GM12878 (cell line): ENCODE data around the gene TRAF3. TPM values are rescaled to one million over a fixed set of nuclear protein-coding genes. Genes with fewer than 3 reads are reported as not detected.

ENCODE experiments used
- ATAC-seq: fragments of 200-7000 bp; cut with Tn5 transposase; 3 replicates; pipeline ENCODE4 v1.9.1; 2020; ENCODE audit warnings: mild to moderate bottlenecking, moderate library complexity
- BruUV-seq: library from RNA; stranded (reverse); fragments of 400-500 nt; replicated peaks from 2 replicates; lab custom pipeline; 2021; lab: Mats Ljungman, UMichigan
- CTCF ChIA-PET: fragments of 300-600 bp; sonication (Branson Sonifier 250); formaldehyde crosslinking; extraction: SDS; loops from one replicate; lab custom pipeline; 2021; ENCODE audit warnings: inconsistent platforms; lab: Yijun Ruan, JAX
- POLR2A ChIA-PET: fragments of 350-600 bp; formaldehyde crosslinking; extraction: SDS; loops from one replicate; lab custom pipeline; 2021; ENCODE audit warnings: inconsistent platforms; lab: Charles Lee
- RAD21 ChIA-PET: fragments of 300-600 bp; sonication (Branson Sonifier 250); formaldehyde crosslinking; loops from one replicate; lab custom pipeline; 2023; ENCODE audit warnings: antibody characterized with exemption; ENCODE audit not compliant: unreplicated experiment; lab: Charles Lee
- SMC1A ChIA-PET: fragments of 300-600 bp; sonication (Branson Sonifier 250); formaldehyde crosslinking; loops from one replicate; lab custom pipeline; 2023; ENCODE audit not compliant: unreplicated experiment, uncharacterized antibody; lab: Charles Lee
- DNase-seq: peaks from one replicate; pipeline ENCODE4 v3.0.0-alpha.2; 2011; ENCODE audit warnings: low read depth, low spot score
- FAIRE-seq: peaks from 3 replicates; lab custom pipeline; 2011; peaks lifted over from hg19 to GRCh38; lab: Jason Lieb, UNC
- H2AFZ ChIP-seq: 2 replicates; pipeline ENCODE4 v1.6.0; 2011; ENCODE audit warnings: low read depth, low read length, control low read depth; ENCODE audit not compliant: control insufficient read depth
- H3K27ac ChIP-seq: 2 replicates; pipeline ENCODE4 v1.5.1; 2011; ENCODE audit warnings: control low read depth; ENCODE audit not compliant: control insufficient read depth, insufficient read depth
- H3K27me3 ChIP-seq, 2 experiments: replicated peaks in 1 of 2; 2 replicates each; pipeline versions ENCODE4 v1.6.0 to v1.6.1; 2011; ENCODE audit warnings: low read length in 1 of 2; ENCODE audit not compliant: control insufficient read depth in 2 of 2, insufficient read depth in 2 of 2
- H3K36me3 ChIP-seq, 2 experiments: 2 replicates each; pipeline ENCODE4 v1.5.1; 2011; ENCODE audit warnings: low read length in 1 of 2; ENCODE audit not compliant: control insufficient read depth in 2 of 2, insufficient read depth in 2 of 2
- H3K4me1 ChIP-seq: 2 replicates; pipeline ENCODE4 v1.6.1; 2011; ENCODE audit warnings: mild to moderate bottlenecking, low read length, moderate library complexity, mixed read lengths; ENCODE audit not compliant: control insufficient read depth, insufficient read depth
- H3K4me2 ChIP-seq: 2 replicates; pipeline ENCODE4 v1.6.0; 2011; ENCODE audit warnings: control low read depth; ENCODE audit not compliant: control insufficient read depth, insufficient read depth
- H3K4me3 ChIP-seq: fragments of 200-600 bp; sonication (generic); 2 replicates; pipeline ENCODE4 v1.5.1; 2016
- H3K79me2 ChIP-seq: 2 replicates; pipeline ENCODE4 v1.6.0; 2011; ENCODE audit warnings: low read length; ENCODE audit not compliant: control insufficient read depth, insufficient read depth
- H3K9ac ChIP-seq: 2 replicates; pipeline ENCODE4 v1.8.0; 2011; ENCODE audit warnings: low read length, control low read depth, mixed read lengths; ENCODE audit not compliant: control insufficient read depth, insufficient read depth
- H3K9me3 ChIP-seq: replicated peaks from 3 replicates; pipeline ENCODE4 v1.5.1; 2011; ENCODE audit warnings: mild to moderate bottlenecking, low read length; ENCODE audit not compliant: control insufficient read depth, insufficient read depth
- H4K20me1 ChIP-seq: 2 replicates; pipeline ENCODE4 v1.6.0; 2011; ENCODE audit not compliant: control insufficient read depth, insufficient read depth
- BACH1 ChIP-seq: fragments of 450-650 bp; IDR thresholded peaks from 2 replicates; pipeline ENCODE4 v1.6.1; 2017; ENCODE audit warnings: mild to moderate bottlenecking, borderline replicate concordance
- CHD1 ChIP-seq: IDR thresholded peaks from 2 replicates; pipeline ENCODE4 v1.6.1; 2012; ENCODE audit warnings: low read depth, low read length, improper control_type of control experiment
- JUNB ChIP-seq: IDR thresholded peaks from 2 replicates; pipeline ENCODE4 v1.6.1; 2016; ENCODE audit warnings: antibody characterized with exemption, mild to moderate bottlenecking
- MXI1 ChIP-seq: fragments of 150-350 bp; IDR thresholded peaks from 2 replicates; pipeline ENCODE4 v1.6.1; 2011; ENCODE audit warnings: low read depth, mild to moderate bottlenecking, inconsistent platforms, low read length, improper control_type of control experiment
- POLR2A ChIP-seq: IDR thresholded peaks from 2 replicates; pipeline ENCODE4 v1.6.1; 2011; ENCODE audit warnings: low read depth, mild to moderate bottlenecking, low read length
- POU2F2 ChIP-seq: IDR thresholded peaks from 3 replicates; pipeline ENCODE4 v1.6.1; 2011; ENCODE audit warnings: low read depth, mild to moderate bottlenecking, low read length, borderline replicate concordance
- SREBF2 ChIP-seq: IDR thresholded peaks from 2 replicates; pipeline ENCODE4 v1.6.1; 2012; ENCODE audit warnings: mild to moderate bottlenecking, low read length
- ZNF207 ChIP-seq: fragments of 450-650 bp; IDR thresholded peaks from 2 replicates; pipeline ENCODE4 v1.6.1; 2014; ENCODE audit warnings: antibody characterized with exemption, mild to moderate bottlenecking, borderline replicate concordance
- WGBS: methylation state at CpG from one replicate; pipeline ENCODE4 v1.1.6; 2016; ENCODE audit warnings: low lambda C conversion rate; ENCODE audit not compliant: insufficient replicate concordance, insufficient coverage; ENCODE audit errors: missing lambda C conversion rate; 5-methylcytosine and 5-hydroxymethylcytosine counted together
- in situ Hi-C: fragments of 300-500 bp; cut with MboI; formaldehyde crosslinking; loops from 9 replicates; pipeline ENCODE4 v1.14.3; 2018; ENCODE audit warnings: mixed read lengths
- intact Hi-C: fragments of 100-400 bp; cut with micrococcal nuclease; formaldehyde crosslinking; loops from one replicate; pipeline ENCODE4 v1.14.2; 2022; ENCODE audit not compliant: unreplicated experiment
- polyA plus RNA-seq, 11 experiments: library from polyadenylated mRNA; depleted of rRNA in 4 of 11; unstranded in 6 of 11; stranded (reverse) in 5 of 11; fragments of >200 nt; fragmentation: Nextera tagmentation in 4 of 11; fragmentation: Illumina TruSeq in 1 of 11; extraction: Ambion mirVana in 4 of 11; extraction: Trizol in 1 of 11; gene quantifications; 1 replicate in 1 of 11; 2 replicates in 10 of 11; pipeline versions ENCODE4 v1.2.1 to v1.2.3, GENCODE V29; 2011 to 2016; ENCODE audit warnings: inconsistent platforms in 2 of 11, missing spikeins in 2 of 11, low read depth in 1 of 11
- total RNA-seq, 4 experiments: library from RNA; depleted of rRNA in 3 of 4; stranded (reverse); fragments of >200 nt in 3 of 4; fragmentation: Illumina TruSeq in 1 of 4; extraction: Trizol in 1 of 4; gene quantifications; 2 replicates each; pipeline versions ENCODE4 v1.2.1 to v1.2.3, GENCODE V29; 2013 to 2021
- TF ChIP-seq, protein P1 (sequence below): IDR thresholded peaks from 2 replicates; pipeline ENCODE4 v1.6.1; 2011; ENCODE audit warnings: borderline replicate concordance, low read depth, mild to moderate bottlenecking, moderate library complexity, low read length; ENCODE audit not compliant: insufficient read depth, poor library complexity, severe bottlenecking

TRAF3 gene
- total and polyA plus RNA-seq, 10 of the 15 experiments (the other 5 are each of a cell fraction or from before 2014, with no cell fraction given) = 3.0 to 70.1 (median 36.5) TPM

DNA sequence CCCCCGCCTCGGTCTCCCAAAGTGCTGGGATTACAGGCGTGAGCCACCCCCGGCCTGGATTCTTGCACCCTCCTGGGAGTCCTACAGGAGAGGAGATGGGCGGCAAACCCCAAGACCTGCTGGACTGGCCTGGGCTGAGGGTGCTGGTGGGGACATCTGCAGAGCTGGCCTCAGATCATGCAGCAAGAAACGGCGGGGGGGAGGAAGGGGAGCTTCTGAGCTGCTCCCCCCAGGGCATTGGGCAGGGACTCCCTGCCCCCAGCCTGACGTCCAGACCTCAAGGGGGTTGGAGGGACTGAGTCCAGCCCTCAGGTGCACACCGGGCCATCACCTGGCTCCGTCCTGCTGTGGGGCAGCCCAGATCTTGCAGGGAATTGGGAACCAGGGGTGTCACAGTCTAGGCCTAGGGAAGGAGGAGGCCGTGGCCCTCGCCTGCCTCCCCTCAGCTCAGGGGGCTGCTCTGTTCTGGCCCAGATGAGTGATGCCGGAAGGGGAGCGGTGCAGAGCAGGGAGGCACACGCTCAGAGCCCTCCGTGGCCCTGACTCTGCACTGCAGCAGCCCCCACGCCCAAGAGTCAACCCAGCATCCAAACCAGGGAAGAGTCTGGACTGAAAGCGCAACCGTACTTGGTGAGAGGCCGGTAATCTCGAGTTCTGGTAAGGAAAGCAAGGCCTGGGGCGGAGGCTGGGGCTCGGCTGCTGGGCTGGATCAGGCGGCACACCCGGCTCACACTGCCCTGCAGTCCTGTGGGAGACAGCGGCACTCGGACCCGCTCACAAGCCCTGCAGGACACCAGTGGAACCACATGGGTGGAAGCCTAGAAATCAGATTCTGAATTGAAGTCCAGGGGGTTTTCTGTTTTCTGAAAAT lies 136.3 kb downstream of the TRAF3 start:
- TF ChIP-seq ZNF207 (no peak), SREBF2 (no peak), BACH1 (0 out of 2 replicates have a peak, but pooled peaks have one; percentile 51), MXI1 (no peak), JUNB (no peak), POLR2A (peak; percentile 70), CHD1 (no peak), POU2F2 (0 out of 3 replicates have a peak, but pooled peaks have one; percentile 4)
- TF ChIP-seq, protein P1, sequence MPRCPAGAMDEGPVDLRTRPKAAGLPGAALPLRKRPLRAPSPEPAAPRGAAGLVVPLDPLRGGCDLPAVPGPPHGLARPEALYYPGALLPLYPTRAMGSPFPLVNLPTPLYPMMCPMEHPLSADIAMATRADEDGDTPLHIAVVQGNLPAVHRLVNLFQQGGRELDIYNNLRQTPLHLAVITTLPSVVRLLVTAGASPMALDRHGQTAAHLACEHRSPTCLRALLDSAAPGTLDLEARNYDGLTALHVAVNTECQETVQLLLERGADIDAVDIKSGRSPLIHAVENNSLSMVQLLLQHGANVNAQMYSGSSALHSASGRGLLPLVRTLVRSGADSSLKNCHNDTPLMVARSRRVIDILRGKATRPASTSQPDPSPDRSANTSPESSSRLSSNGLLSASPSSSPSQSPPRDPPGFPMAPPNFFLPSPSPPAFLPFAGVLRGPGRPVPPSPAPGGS = peak; percentile 11
- ATAC-seq (no peak), DNase-seq (no peak), FAIRE-seq (no peak)
- peaks cover 3% of the 10 kb centered on the region in 2 experiments; a peak in 3 of 4 replicates for H3K36me3 ChIP-seq
- H3K27ac ChIP-seq = no peak overlapping the region
- POLR2A ChIA-PET = interaction anchor here (0.6 to 0.9 kb wide), 2 partner anchors 14 to 113 kb away, joined by 3 read pairs; no protein-coding TSS in a partner anchor
- no peak overlapping the region for H2AFZ ChIP-seq
- H3K79me2 ChIP-seq = no peaks in the 10 kb centered on the region
- intact Hi-C loops = loop anchor here (10.0 kb wide), 2 partner anchors 319 to 389 kb away; partner anchors contain the start of gene RCOR1
- no peak overlapping the region for H3K4me2 ChIP-seq
- WGBS = 86% methylated on average over 27 of the region's 28 CpGs
- no peaks in the 10 kb centered on the region for H3K27me3 ChIP-seq
- H3K9ac ChIP-seq = no peak overlapping the region
- SMC1A ChIA-PET = interaction anchor here (1.2 kb wide), 1 partner anchor 219 kb away, joined by 7 read pairs; no protein-coding TSS in a partner anchor
- in situ Hi-C loops = loop anchor here (5.0 kb wide), 1 partner anchor 216 kb away; no protein-coding TSS in a partner anchor
- no peaks in the 10 kb centered on the region for H4K20me1 ChIP-seq
- RAD21 ChIA-PET = interaction anchor here (0.8 to 1.0 kb wide), 2 partner anchors 139 to 219 kb away, joined by 3 to 6 read pairs; no protein-coding TSS in a partner anchor
- CTCF ChIA-PET = interaction anchor here (1.2 to 1.3 kb wide), 3 partner anchors 11 to 220 kb away, joined by 3 to 5 read pairs (median 4); no protein-coding TSS in a partner anchor
- BruUV-seq = no TSS peak
- no peak overlapping the region for H3K4me3 ChIP-seq
- no peaks in the 10 kb centered on the region for H3K9me3 ChIP-seq
- peaks cover 22% of the 10 kb centered on the region for H3K4me1 ChIP-seq
